Common myeloid progenitor, CD34-positive (primary cell): ENCODE data around the gene DECR2.

Experiments
- CTCF ChIA-PET: fragments of 350-600 bp; sonication (Branson Sonifier 250); formaldehyde crosslinking; loops from one replicate; lab custom pipeline; 2021; ENCODE audit warnings: antibody characterized with exemption; lab: Charles Lee
- POLR2A ChIA-PET: fragments of 350-600 bp; sonication (Branson Sonifier 250); formaldehyde crosslinking; loops from one replicate; lab custom pipeline; 2021; ENCODE audit warnings: antibody characterized with exemption; lab: Charles Lee
- DNase-seq, 3 donors: peaks; one replicate each; pipeline versions ENCODE4 v3.0.0 to v3.0.0-alpha.2; 2013
- H3K27ac ChIP-seq, 2 experiments: 1 replicate in 1 of 2; 2 replicates in 1 of 2; pipeline ENCODE4 v1.7.0; 2013; ENCODE audit warnings: inconsistent platforms in 2 of 2, low read length in 2 of 2, mild to moderate bottlenecking in 2 of 2, low read depth in 1 of 2, moderate library complexity in 1 of 2; ENCODE audit not compliant: severe bottlenecking in 2 of 2, insufficient read depth in 1 of 2, poor library complexity in 1 of 2
- H3K27me3 ChIP-seq, 5 experiments: replicated peaks in 2 of 5; 1 replicate in 3 of 5; 2 replicates in 2 of 5; pipeline versions ENCODE4 v1.6.1 to v1.7.0; 2013; ENCODE audit warnings: low read length in 4 of 5, mild to moderate bottlenecking in 2 of 5, moderate library complexity in 2 of 5, inconsistent platforms in 1 of 5; ENCODE audit not compliant: insufficient read depth in 5 of 5, control insufficient read depth in 4 of 5
- H3K36me3 ChIP-seq, 4 experiments: 1 replicate in 2 of 4; 2 replicates in 2 of 4; pipeline versions ENCODE4 v1.6.1 to v1.7.0; 2013; ENCODE audit warnings: low read length in 3 of 4, control low read depth in 1 of 4, mild to moderate bottlenecking in 1 of 4; ENCODE audit not compliant: control insufficient read depth in 4 of 4, insufficient read depth in 4 of 4
- H3K4me1 ChIP-seq, 4 experiments: 1 replicate in 3 of 4; 2 replicates in 1 of 4; pipeline versions ENCODE4 v1.6.1 to v1.7.1; 2013; ENCODE audit warnings: low read length in 3 of 4, mild to moderate bottlenecking in 3 of 4, control low read depth in 1 of 4, inconsistent platforms in 1 of 4, moderate library complexity in 1 of 4; ENCODE audit not compliant: control insufficient read depth in 4 of 4, insufficient read depth in 4 of 4; ENCODE audit errors: control extremely low read depth in 1 of 4
- H3K4me3 ChIP-seq, 7 experiments: 1 replicate in 4 of 7; 2 replicates in 3 of 7; pipeline versions ENCODE4 v1.5.1 to v1.7.0; 2013; ENCODE audit warnings: mild to moderate bottlenecking in 7 of 7, low read length in 6 of 7, moderate library complexity in 6 of 7, inconsistent platforms in 2 of 7, low read depth in 2 of 7, control low read depth in 1 of 7; ENCODE audit not compliant: insufficient read depth in 4 of 7, control insufficient read depth in 1 of 7; ENCODE audit errors: extremely low read depth in 1 of 7
- H3K9me3 ChIP-seq, 5 experiments: 1 replicate in 4 of 5; 2 replicates in 1 of 5; pipeline versions ENCODE4 v1.6.1 to v1.7.1; 2013; ENCODE audit warnings: low read length in 4 of 5, mild to moderate bottlenecking in 2 of 5, inconsistent platforms in 1 of 5, low read depth in 1 of 5, moderate library complexity in 1 of 5; ENCODE audit not compliant: control insufficient read depth in 4 of 5, insufficient read depth in 2 of 5; ENCODE audit errors: control extremely low read depth in 1 of 5
- WGBS: methylation state at CpG from one replicate; pipeline ENCODE4 v1.1.5; 2013; ENCODE audit not compliant: insufficient coverage; 5-methylcytosine and 5-hydroxymethylcytosine counted together

DECR2 gene

GRCh38 chr16:372302-372983 lies 29.2 kb upstream of the DECR2 start:
- H3K4me1 ChIP-seq = peaks cover 0 to 17% (median 16%) of the 10 kb centered on the region in 4 experiments
- no peak for DNase-seq
- no peaks in the 10 kb centered on the region for H3K27me3 ChIP-seq
- POLR2A ChIA-PET = no interaction called here
- peaks cover 0 to 79% (median 52%) of the 10 kb centered on the region in 4 experiments for H3K36me3 ChIP-seq
- CTCF ChIA-PET = interaction anchor here (0.6 kb wide), 1 partner anchor 8 kb away, joined by 3 read pairs; no protein-coding TSS in a partner anchor
- 98% methylated on average over 17 of the region's 19 CpGs for WGBS
- no peaks in the 10 kb centered on the region for H3K9me3 ChIP-seq
- no peak overlapping the region for H3K4me3 ChIP-seq
- no peak overlapping the region for H3K27ac ChIP-seq

- POLR2A ChIA-PET = no interaction called here
- CTCF ChIA-PET = interaction anchor here (0.6 kb wide), 1 partner anchor 9 kb away, joined by 3 read pairs; no protein-coding TSS in a partner anchor
- no peak overlapping the region for H3K27ac ChIP-seq
- WGBS = 96% methylated on average over 5 of the region's 5 CpGs
- H3K36me3 ChIP-seq = peaks cover 0 to 74% (median 46%) of the 10 kb centered on the region in 4 experiments
- H3K27me3 ChIP-seq = no peaks in the 10 kb centered on the region
- DNase-seq = no peak
- no peaks in the 10 kb centered on the region for H3K9me3 ChIP-seq
- H3K4me3 ChIP-seq = no peak overlapping the region
- peaks cover 0 to 17% (median 16%) of the 10 kb centered on the region in 4 experiments for H3K4me1 ChIP-seq
Measured at GRCh38 chr16:373020-373598, 28.6 kb upstream of the DECR2 start.

- WGBS = 97% methylated on average over 37 of the region's 44 CpGs
- CTCF ChIA-PET = no interaction called here
Measured at GRCh38 chr16:373848-374615, 27.7 kb upstream of the DECR2 start.

GRCh38 chr16:374616-374926 lies 27.1 kb upstream of the DECR2 start:
- ChIA-PET CTCF (no interaction called here), POLR2A (no interaction called here)
- Histone ChIP-seq H3K36me3 (peaks cover 0 to 60% (median 34%) of the 10 kb centered on the region in 4 experiments), H3K27me3 (no peaks in the 10 kb centered on the region), H3K9me3 (no peaks in the 10 kb centered on the region), H3K4me3 (no peak overlapping the region), H3K27ac (no peak overlapping the region), H3K4me1 (peaks cover 0 to 16% (median 13%) of the 10 kb centered on the region in 4 experiments)
- DNase-seq = no peak
- 93% methylated on average over 3 of the region's 9 CpGs for WGBS

More at GRCh38 chr16:373848-374615, 27.7 kb upstream of the DECR2 start:
- H3K27ac ChIP-seq = no peak overlapping the region
- H3K36me3 ChIP-seq = peaks cover 0 to 65% (median 38%) of the 10 kb centered on the region in 4 experiments
- no peak for DNase-seq
- H3K4me1 ChIP-seq = peaks cover 0 to 17% (median 16%) of the 10 kb centered on the region in 4 experiments
- no peaks in the 10 kb centered on the region for H3K27me3 ChIP-seq
- no peak overlapping the region for H3K4me3 ChIP-seq
- no peaks in the 10 kb centered on the region for H3K9me3 ChIP-seq
- POLR2A ChIA-PET = no interaction called here

GRCh38 chr16:375212-375611 lies 26.5 kb upstream of the DECR2 start:
- 99% methylated on average over 20 of the region's 23 CpGs for WGBS
- Histone ChIP-seq H3K27me3 (no peaks in the 10 kb centered on the region), H3K27ac (no peak overlapping the region), H3K4me1 (peaks cover 0 to 12% (median 9%) of the 10 kb centered on the region in 4 experiments), H3K4me3 (no peak overlapping the region), H3K36me3 (peaks cover 0 to 60% (median 34%) of the 10 kb centered on the region in 4 experiments), H3K9me3 (no peaks in the 10 kb centered on the region)
- ChIA-PET POLR2A (no interaction called here), CTCF (no interaction called here)
- no peak for DNase-seq

GRCh38 chr16:375927-376816 lies 25.5 kb upstream of the DECR2 start:
- Histone ChIP-seq H3K4me3 (no peak overlapping the region), H3K9me3 (no peaks in the 10 kb centered on the region), H3K36me3 (peaks cover 0 to 60% (median 34%) of the 10 kb centered on the region in 4 experiments), H3K27me3 (no peaks in the 10 kb centered on the region), H3K4me1 (peaks cover 0 to 13% (median 10%) of the 10 kb centered on the region in 4 experiments), H3K27ac (no peak overlapping the region)
- 98% methylated on average over 44 of the region's 44 CpGs for WGBS
- POLR2A ChIA-PET = no interaction called here
- DNase-seq = no peak
- CTCF ChIA-PET = no interaction called here
